ENCODE data around the gene AMER3.
A peak's percentile ranks its signal among the peaks of the same experiment; 100 is the strongest.

The AMER3 gene

DNA sequence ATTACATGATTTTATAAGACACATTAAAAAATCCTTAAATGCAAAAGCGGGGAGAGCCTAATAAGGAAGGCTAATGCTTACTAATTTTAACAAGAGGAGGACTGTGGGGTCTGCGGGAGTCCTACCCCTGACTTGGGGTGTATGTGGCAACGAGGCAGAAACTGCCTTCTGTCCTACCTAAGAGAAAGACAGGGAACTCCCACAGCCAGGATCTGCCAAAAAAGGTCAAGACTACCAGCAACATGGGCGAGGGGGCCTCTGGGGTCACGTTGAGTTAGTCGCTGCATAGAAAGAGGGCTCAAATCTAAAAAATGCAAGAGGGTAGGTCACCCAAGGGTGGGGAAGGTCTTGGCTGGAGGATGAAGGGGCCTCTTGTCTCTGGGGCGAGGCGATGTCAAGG lies 529 bp upstream of the AMER3 start:
- DNase-seq = no peak

DNA sequence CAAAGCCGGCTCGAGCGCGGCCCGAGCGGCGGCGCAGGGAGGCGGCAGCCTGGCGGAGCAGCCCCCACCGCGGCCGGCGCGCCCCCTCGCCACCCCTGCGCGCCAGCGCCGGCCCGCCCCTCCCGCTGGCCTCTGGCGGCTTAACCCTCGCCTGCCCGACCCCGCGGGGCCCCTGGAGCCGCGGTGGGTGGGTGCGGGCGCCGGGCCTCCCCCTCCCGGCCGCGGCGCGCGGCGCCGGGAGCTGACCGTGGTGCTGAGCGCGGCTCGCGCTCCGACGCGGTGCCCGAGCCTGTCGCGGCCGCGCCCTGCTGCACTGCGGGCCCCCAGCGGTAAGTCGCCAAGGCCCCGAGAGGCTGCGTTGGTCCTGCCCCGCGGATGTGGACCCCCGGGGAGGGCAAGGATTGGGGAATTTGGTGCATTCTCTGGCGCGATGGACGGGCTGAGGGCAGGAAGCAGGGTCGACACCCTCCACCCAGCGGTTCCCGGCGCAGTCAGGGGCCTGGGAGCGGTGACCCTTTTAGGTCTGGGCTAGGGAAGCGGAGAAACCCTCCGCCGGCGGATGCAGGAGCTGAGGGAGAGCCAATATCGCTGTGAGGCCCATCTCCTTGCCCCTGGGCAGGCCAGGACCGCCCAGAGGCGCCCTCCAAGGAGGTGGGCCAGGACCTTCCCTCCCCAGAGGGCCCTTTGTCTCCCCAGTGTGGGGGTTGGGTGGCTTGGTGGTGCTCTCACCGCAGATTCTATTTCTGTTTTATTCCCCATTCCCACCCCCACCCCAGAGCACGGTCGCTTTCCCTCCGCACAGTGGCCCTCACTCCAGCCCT lies 923 bp downstream of the AMER3 start:
- DNase-seq = peak; percentile 43

DNA sequence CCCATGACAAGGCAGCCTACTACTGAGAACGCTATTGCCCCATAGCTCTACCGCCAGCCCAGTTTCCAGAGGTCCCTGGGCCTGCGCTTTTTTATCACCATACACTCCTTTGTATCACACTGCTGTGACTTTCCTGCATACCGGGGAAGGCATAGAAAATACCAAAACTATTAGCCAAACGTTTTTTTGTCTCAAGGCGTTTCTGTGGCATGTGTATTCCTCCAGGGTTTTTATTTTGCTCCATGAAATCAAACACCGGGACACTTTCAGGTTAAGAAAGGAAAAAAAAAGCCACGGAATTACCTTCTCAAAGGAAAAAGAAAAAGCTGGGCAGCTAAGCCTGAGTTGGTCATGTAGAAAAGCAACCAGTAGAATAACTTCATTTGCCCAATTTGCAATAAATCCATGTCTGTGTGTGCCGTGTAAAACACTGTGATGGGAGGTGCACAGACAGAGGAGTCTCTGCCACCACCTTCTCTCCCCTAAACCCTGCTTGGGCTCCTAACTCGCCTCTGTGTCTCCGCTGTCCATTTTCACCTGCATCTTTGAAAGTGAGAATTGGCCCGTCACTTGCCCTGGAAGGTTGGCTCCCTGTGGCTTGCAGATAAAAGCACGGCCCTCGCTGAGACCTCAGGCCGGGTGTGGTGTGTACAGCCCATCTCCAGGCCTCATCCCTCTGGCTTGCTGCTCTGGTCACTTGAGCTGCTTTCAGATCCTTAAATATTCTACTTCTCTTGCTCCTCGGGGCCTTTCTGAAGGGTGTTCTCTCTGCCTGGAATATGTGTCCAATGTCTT lies 1.7 kb downstream of the AMER3 start:
- no peak for DNase-seq

DNA sequence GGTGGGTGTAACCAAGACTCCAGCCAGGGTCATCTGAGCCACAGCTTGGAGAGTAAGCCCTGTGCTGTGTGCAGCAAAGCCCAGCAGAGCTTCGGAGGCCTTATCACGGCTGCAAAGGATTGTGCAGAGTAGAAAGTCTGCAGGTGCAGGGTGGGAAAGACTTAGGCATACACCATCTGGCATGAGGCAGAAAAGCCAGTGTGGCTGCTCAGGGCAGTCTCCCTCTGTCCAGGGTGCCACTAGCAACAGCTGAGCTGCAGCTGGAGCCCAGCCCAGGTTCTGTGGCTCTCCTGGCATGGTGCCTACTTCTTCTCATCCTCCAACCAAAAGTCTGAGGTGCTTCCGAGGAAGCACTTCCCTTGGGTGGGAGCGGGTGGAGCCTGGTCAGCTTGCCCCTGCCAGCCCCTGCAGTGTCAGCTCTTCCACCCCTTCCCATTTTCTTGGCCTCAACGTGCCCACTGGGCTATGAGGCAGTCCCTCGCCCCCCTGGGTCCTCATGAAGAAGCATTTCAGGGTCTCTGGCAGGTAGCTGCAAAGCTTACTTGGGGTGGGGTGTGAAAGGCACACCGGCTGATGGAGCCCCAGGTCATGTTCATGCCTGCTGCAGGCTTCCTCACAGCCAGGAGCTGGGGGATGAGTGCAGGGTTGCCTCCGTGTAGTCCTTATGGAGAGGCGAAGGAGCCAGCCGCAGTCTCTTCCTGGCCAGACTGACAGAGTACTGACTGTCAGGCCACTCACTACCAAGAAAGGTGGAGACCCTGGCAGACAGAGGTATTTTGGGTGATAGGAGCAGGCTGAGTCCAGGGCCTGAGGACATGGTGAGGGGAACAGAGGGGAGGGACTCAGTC lies 4.8 kb downstream of the AMER3 start:
- peak; percentile 18 for DNase-seq

DNA sequence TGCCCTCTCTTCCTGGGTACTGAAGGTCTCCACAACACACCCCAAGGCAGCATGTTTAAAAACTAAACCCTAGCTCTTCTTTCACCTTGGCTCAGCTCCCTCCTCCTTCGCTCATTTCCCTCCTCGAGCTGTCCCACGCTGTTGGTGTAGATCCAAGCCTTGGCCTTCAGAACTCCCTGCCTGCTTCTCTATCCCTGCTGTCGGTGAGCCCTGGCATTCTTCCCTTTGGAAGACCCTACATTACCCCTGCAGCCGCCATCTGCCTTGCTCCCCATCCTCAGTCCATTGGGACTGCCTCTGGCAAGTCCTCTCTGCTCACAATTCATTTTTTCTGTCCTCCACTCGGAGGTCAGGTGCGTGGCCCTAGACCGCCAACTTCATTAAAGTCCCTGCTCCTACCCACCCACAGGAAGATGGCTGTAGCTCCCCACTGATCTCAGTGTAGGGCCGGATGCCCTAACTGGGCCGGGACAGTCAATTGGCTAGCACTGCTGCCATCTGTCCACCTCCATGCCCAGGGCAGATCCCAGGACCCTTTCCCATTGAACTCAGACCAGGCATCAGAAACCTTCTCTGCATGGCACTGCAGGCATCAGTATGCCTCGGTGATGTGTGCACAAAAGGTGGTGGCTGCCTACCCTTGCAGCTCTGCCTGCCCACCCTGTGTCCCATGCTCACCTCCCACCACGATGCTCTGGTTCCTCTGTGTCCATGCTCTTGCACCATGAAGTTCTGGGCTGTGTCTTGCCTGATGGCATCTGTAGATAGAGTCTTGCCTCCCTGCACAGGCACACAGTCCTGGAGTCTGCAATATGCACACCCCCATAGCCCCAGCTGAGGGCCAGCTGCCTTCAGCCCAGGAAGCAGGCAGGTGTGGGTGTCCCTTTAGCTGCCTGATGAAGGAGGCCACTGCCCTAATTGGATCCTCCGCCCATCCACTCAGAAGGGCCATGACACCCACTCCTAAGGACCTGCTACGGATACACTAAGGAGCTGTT lies 5.7 kb downstream of the AMER3 start:
- DNase-seq = no peak

DNA sequence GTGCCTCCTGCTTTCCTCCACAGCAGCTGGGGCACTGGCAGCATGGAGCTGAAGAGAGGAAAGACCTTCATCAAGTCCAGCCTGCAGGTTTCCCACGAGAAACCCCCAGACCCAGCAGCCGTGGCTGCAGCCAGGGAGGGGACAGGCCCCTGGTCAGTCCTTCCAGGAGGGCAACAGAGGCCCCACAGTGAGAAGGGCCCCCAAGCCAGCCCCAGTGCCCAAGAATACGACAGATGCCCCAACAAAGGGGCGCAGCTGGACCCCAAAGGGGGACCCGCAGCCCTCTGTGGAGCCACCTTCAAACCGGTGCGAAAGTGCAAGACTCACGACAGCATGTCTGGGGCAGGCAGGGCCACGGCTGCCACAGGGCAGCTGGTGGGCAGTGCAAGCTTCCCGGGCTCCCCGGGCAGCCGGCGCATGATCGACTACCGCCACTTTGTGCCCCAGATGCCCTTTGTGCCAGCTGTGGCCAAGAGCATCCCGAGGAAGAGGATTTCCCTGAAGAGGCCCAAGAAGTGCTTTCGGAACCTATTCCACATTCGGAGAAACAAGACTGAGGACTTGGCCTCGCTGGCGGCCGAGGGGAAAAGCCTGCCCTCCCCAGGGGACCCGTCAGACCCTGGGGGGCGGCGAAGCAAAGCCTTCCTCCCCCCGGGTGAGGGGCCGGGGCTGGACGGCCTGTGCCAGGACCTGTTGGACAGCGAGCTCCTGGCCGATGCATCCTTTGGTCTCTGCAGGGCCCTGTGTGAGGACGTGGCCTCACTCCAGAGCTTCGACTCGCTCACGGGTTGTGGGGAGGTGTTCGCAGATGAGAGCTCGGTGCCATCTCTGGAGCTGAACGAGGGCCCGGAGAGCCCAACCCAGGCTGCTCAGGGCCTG lies 6.9 kb downstream of the AMER3 start:
- DNase-seq = no peak

DNA sequence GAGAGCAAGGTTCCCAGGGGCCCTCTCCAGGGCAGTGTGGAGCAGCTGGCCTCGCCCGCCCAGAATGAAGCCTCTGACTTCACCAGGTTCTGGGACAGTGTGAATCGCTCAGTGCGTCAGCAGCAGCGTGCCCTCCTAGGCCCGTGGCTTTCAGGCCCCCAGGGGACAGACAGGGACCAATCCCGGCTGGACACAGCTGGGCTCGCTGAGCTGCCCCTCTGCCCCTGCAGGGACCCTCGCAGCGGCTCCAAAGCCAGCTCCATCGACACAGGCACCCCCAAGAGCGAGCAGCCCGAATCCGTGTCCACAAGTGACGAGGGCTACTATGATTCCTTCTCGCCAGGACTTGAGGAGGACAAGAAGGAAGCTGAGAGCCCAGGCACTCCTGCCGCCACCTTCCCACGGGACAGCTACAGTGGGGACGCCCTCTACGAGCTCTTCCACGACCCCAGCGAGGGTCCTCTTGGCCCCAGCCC lies 7.6 kb downstream of the AMER3 start:
- no peak for DNase-seq

DNA sequence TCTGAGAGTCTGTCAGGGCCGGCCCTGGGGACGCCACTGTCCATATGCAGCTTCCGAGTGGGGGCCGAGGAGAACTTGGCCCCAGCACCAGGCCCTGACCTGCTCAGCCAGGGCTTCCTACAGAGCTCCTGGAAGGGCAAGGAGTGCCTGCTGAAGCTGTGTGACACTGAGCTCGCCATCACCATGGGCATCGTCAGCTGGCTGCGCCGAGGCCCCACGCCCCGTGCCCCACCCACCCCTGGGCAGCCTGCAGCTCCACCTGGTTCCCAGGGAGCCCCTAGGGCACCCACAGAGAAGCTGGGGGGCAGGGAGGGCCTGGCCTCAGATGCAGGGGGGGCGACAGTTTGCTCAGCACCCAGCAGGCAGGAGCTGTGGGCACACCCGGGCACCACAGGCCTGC lies 8.1 kb downstream of the AMER3 start:
- DNase-seq = no peak

DNA sequence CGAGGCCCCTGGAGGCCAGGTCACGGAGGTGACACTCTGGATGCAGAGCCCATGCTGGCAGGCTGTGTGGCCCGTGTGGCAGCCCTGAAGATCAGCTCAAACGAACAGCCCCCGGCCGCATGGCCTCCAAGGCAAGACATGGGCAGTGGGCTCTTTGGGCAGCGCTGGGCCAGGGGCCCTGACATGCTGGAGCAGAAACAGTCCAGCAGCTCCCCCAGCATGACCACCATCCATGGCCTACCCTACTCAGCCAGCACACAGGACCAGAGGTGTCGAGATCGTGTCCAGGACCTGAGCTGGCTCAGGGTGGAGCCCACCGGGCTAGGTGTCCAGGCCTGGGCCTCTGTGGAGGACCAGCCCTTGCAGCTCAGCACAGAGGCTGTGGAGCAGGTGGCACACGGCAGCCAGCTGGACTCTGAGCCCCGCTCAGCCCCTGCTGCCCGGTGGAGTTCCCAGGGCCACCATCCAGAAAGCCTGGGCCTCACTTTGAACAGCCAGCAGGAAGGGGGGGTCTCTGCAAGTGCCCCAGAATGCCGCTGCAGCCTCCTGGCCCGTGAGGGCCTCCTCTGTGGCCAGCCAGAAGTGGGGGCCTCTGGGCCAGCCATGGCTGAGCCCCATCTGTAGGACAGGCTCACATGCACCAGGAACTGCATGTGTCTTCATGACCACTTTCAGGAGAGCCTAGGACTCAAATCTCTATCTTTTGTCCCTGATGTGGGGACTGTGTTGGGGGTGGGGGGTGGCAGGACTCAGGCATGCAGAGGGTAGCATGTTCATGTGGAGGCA lies 8.9 kb downstream of the AMER3 start:
- DNase-seq = no peak

DNA sequence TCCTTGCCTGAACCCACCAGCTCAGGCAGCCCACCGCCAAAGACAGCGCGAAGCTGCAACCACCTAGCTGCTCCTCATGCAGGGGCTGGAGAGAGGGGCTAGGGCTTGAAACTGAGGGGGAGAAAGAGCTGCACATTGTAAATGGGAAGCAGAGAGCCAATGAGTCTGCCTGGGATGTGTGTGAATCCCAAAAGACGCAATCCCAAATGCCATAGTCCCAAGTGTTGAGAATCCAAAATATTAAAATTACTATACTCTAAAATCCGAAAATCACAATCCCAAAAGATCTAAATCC lies 9.4 kb downstream of the AMER3 start:
- DNase-seq = no peak

DNA sequence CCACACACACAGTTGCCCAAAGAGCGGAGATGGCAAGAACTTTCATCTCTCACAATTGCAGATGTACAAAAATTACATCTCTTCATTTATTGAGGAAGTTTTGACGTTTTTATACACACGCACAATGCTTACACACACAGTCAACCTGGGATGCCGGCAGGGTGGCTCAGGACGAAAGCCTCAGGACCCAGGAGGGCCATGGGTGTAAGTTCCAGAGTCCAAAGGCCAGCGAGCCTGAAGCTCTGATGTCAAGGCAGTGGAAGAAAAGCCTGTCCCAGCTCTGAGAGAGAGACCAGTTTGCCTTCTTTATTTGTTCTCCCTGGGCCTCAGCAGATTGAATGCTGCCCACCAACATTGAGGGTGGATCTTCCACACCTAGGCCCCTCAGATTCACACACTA lies 10.1 kb downstream of the AMER3 start:
- DNase-seq = no peak

DNA sequence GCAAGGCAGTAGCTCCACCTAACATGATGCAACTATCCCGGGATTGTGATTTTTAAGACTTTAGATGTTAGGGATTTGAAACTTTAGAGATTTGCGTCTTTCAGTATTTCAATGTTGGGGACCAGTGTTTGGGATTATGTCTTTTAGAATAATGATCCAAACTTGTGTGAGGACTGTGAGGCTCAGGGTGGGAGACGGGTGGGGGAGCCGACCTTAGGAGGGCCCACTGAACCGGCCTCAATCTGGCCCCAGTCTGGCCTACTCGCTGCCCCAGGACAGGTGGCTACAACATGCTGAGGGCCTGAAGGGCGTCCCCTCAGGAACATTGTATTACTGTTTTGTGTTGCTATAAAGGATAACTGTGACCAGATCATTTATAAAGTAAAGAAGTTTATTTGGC lies 10.7 kb downstream of the AMER3 start:
- DNase-seq = no peak

DNA sequence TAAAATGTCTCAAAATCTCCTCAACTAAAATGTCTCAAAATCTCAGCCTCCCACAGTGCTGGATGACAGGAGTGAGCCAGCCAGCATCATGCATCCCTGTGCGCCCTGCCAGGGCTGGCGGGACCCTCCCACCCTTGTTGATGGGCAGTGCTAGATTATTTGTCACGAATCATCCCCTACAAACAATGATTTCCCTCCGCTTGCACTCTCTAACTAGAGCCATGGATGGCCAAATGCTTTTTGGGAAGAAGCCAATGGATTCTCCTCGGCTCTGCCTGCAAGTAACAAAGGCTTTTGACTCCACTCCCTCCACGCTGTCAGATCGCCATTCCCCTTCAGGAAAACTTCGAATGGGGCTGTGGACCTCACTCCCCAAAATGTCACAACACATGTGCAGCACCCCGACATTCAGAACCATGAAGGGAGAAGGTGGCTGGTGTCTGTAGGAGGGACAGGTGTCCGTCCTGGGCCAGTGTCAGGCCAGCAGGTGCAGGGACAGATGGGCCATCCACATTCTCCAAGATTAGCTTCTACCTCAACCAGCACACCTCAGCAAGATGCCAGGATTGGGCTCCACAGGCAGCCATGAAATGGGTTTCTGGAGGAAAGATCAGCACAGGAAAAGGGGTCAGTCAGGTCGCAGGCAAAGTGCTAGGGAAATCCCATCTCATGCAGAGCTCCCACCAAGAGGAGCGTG lies 11.5 kb downstream of the AMER3 start:
- no peak for DNase-seq

DNA sequence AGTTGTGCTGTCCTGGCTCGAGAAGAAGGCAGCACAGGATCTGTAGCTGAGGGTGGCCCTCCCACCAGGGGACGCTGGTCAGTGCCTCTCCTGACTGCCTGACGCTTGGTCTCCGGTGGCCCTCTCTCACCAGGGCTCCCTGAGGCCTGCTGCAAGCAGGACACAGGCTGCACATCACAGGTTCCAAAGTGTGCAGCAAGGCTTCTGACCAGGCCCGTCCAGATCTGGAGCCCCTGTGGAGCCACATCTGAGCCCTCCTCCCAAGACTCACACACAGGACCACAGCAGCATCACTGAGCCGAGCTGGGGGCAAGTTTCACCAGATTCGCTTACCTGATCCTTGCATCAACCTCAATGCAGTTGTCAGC lies 12.1 kb downstream of the AMER3 start:
- peak; percentile 2 for DNase-seq

DNA sequence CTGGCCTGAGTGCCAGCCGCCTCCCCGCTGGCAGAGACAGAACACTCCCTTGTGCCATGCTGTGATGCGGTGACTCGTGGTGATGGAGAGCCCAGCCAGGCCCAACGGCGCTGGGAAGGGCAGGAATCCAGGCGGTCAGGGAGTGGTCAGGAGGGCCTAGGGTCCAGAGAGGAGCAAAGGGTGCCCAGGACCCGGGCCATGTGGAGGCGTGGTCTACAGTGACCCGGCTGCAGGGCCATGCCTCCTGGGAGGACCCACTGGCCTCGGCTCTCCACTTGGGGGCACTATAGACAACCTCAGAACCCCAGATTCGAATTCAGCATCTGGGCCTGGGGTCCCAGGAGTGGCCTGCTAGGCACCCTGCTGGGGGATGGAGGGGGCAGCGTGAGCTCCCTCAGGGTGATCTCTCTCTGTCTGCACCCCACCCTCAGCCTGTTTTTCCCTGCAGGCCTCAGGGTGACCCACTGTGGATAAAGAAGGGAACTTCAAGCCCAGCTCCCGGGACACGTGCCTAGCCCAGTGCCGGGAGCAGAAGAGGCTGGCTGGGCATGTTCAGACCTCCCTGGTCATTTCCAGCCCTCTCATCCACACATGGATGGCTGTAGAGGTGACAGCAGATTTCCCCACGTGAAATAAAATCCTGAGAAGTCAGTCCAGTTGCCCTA lies 13.0 kb downstream of the AMER3 start:
- no peak for DNase-seq

DNA sequence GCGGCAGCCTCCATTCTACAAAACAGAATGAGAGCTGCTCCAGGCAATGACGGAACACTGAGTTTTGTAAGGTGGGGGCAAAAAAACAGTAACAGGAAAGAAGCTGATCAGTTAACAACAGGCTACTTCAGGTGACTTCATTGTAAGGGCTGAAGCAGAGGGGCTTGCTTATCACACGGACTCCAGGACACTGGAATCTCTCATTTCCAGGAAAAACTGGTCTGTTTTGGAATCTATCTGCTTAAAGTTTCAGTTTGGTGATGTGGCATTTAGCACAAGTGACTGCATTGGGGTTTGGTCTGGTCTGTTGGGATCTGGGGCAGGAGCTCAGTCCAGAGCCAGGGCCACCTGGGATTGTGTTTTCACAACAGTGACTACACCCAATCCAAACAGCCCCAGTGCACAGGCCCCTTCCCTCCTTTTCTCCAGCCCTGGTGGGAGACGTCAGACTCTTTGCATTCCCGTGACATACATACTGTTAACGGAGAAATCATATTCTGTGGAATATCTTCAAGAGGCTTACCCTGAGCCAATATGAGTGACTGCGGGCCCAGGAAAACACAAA lies 14.1 kb downstream of the AMER3 start:
- DNase-seq = no peak

DNA sequence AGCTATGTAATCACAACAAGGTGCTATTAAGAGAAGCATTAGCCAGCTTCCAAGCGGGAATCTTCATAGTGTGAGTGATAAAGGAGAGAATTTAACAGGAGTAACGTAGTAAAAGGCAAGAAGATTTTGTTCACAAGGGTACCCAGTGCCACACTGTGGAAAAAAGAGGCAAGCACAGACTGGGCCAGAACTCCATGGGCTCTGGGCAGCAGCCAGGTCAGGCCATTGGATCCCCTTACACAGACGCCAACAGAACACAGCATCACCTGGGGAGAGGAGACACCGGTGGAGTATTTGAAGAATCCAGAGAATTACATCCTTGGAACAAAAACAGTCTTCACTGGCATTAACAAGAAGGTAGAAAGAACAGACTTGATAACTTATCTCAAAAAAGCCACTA lies 21.2 kb downstream of the AMER3 start:
- DNase-seq = peak; percentile 9

DNA sequence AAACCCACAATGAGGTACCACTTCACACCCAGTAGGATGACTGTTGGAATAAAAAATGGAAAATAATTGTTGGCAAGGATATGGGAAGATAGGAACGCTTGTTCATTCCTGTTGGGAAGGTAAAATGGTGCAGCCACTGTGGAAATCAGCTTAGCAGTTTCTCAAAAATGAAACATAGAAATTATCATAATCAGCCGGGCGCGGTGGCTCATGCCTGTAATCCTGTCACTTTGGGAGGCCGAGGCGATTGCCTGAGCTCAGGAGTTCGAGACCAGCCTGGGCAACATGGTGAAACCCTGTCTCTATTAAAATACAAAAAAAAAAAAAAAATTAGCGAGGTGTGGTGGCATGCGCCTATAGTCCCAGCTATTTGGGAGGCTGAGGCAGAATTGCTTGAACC lies 23.4 kb downstream of the AMER3 start:
- DNase-seq = no peak

Measured in DMS53 (cell line).